ENCODE measurements around the gene SYNM.

DNA sequence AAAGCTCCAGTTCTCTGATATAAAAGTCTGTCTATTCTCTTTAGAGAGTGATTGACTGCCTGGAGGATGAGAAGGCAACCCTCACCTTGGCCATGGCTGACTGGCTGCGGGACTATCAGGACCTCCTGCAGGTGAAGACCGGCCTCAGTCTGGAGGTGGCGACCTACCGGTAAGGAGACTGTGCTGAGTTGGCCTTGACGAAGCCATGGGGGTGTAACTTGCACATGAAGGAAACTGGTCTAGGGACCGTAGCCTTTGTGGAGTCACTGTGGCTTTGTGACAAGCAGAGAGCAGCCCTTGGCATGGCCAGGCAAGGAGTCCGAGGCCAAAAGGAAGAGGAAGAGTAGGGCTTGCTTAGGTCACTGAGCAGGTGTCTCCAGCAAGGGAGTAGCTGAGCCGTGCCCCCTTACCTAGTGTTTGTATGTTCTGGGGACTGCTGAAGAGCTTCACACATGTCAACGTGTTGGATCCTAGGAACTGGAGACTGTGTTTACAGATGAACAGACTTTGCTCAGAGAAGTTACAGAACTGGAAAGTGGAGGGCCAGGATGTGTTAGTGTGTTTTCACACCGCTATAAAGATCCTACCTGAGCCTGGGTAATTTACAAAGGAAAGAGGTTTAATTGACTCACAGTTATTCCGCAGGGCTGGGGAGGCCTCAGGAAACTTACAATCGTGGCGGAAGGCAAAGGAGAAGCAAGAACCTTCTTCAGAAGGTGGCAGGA, 8.8 kb downstream of the SYNM start:
- TF ChIP-seq EZH2 (IDR thresholded peaks at IDR 0.05; ENCODE audit: borderline replicate concordance, insufficient read depth, low read length, poor library complexity, severe bottlenecking) = no peak
- no peak for TF ChIP-seq CTCF (IDR thresholded peaks at IDR 0.05; ENCODE audit: poor library complexity, severe bottlenecking)
- no peak for TF ChIP-seq POLR2AphosphoS5 (IDR thresholded peaks at IDR 0.05)
